GM18951 (cell line): Measurements from ENCODE around the gene COL9A3.

ENCODE experiments used
- POLR2A ChIP-seq: IDR thresholded peaks from 4 replicates; pipeline ENCODE4 v1.6.1; 2011; ENCODE audit warnings: mild to moderate bottlenecking; ENCODE audit not compliant: insufficient read length, insufficient read depth; ENCODE audit errors: extremely low read depth
- in situ Hi-C: fragments of 300-500 bp; cut with MboI; formaldehyde crosslinking; loops from one replicate; pipeline ENCODE4 v1.12.0; 2022; ENCODE audit warnings: low sequenced_read_pairs, mixed read lengths, inconsistent platforms; ENCODE audit not compliant: unreplicated experiment

COL9A3 gene

DNA sequence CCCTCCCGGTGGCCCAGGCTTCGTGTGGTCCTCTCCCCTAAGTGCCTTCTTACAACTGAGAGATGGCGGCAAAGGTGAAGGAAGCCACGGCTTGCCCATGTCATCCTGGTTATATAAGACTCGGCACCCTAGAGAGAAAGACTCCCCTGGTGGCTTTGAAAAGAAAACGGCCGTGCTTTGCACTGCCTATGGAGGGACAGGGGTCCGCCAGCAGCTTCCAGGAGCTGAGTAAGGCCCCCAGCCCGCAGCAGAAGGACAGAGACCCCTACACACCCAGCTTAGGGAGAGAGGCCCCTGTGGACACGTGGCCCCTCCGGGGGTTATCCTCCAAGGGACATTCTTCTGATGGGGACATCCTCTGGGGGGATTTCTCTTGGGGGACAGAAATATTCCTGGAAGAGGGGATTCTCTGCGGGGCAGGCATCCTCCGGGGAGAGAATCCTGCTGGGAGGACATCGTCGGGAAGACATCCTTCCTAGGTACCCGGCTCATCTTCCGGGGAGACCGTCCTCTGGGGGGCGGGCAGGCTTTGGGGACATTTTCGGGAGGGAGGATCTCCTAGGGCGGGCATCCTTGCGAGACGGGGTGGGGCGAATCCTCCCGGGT lies 12.7 kb upstream of the COL9A3 start:
- TF ChIP-seq POLR2A = no peak
- in situ Hi-C loops = no loop called here

DNA sequence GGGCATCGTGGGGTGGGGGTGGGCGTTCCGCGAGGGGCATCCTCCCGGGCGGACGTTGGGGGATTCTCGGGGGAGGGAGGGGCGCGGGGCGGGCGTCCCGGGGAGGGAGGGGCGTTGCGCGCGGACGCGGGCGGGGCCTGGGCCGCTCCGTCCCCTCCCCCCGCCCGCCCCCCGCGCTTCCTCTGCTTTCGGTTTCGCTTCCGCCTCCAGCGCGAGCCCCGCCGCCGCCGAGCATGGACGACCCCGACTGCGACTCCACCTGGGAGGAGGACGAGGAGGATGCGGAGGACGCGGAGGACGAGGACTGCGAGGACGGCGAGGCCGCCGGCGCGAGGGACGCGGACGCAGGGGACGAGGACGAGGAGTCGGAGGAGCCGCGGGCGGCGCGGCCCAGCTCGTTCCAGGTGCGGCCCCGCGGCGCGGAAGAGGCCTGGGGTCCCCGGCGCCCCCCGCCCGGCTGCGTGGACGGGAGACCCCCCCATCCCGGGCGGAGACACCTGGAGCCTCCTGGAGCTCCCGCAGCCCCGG lies 12.2 kb upstream of the COL9A3 start, which contains the start of gene OGFR:
OGFR (plus strand) TSS at position 209 of the 528 bp plus-strand sequence; CDS start at position 234, 25 bp downstream.
- TF ChIP-seq POLR2A = peak; percentile 84
- in situ Hi-C loops = no loop called here

DNA sequence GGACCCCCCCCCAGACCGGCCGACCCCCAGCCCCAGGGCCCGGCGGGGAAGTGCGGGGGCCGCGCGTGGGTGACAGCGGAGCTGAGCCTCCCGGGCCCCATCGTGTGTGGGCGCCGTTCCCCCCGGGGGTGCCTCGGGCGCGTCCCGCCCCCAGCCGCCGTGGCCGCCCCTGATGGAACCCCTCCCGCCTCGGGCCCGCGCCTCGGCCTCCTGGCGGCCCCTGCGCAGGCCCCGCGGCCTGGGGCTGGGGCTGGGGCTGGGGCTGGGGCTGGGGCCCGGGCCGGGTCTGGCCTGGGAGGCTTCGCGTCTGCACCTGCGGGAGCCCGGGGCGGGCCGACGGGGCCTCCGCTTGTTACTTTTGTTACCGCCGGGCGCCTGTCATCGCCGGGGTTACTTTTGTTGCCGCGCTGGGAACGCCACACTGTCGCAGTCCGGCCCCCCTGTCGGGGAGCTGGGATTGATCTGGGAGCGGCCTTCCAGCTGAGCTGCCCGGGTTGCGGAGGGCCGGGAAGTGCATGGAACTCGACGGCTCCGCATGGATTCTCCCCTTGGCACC lies 11.6 kb upstream of the COL9A3 start:
- in situ Hi-C loops = no loop called here
- no peak for TF ChIP-seq POLR2A

DNA sequence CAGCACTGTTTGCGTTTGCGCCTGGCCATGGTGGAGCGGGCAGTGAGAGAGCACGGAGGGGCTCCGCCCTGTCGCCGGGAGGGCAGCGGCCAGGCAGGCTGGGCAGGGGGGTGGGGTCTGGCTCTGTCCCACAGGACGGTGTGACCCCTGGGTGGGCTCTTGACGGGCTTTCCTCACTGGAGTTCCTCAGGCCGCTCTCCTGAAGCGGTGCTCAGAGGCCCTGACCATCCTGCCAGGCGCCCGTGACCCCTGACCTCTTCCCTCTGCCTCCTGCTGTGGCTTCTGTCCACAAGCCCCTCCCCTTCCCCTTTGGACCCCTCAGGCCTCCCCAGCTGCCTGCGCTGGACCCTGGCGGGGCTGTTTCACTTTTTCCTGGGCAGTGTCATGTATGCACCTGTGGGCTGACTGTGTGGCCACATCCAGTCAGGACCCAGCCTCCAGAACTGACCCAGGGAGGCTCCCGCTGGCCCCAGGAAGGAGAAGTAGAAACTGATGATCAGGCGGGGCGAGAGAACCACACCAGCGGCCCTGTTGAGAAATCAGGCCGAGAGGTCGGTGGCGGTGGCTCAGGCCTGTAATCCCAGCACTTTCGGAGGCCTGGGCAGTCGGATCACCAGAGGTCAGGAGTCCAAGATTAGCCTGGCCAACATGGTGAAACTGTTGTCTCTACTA lies 11.0 kb upstream of the COL9A3 start:
- no peak for TF ChIP-seq POLR2A
- in situ Hi-C loops = no loop called here

DNA sequence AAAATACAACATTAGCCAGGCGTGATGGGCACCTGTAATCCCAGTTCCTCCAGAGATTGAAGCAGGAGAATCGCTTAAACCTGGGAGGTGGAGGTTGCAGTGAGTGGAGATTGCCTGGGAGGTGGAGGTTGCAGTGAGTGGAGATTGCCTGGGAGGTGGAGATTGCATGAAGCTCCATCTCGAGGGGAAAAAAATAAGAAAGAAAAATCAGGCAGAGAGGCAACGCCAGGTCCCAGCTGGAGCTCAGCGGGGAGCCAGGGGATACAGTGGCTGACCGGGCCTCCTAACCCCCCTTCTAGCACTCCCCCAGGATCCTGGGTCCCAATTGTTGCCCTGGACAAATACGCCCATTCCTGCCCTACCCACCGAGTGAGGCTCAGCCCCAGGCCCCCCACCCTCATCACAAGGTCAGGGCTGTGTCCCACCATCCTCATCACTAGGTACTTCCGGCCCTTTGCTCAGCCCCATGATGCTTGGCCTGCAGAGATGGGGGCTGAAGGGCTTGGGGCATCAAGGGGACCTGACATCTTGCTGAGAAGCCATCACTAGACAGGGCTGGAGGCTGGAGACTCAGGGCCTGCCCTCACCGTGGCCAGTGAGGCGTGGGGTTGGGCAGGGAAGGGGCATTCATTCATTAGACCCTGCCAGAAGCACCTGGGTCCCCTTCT lies 10.3 kb upstream of the COL9A3 start:
- no peak for TF ChIP-seq POLR2A
- in situ Hi-C loops = no loop called here

DNA sequence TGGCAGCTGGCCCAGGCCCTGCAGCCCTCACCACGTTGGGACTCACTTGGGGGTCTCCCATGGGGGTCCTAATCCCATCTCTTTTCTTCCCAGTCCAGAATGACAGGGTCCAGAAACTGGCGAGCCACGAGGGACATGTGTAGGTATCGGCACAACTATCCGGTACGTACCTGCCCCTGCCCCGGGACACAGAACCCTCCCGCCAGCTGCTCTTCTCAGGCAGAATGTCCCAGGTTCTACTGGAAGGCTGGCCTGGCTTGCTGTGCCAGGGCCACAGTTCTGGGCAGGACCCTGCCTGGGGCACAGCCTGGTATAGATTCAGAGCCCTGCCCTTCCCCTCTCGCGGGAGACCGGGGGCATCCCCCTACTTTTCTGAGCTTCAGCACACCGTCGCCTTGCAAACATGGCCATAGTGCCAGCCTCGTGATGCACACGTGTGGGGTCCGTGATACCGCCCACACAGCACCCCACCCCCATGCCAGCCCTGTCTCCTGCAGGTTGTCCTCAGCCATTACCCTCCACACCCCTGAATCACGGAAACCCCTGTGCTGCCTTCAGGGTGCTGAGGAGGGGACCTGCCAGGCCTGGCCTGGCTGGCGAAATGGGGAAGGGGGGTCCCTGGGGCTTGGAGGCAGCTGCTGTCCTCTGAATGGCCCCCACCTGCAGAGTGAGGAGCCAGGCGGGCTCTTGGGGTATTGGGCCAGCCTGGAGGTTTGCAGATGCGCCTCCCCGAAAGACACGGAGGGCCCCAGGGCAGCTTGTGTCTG lies 9.2 kb upstream of the COL9A3 start:
- no peak for TF ChIP-seq POLR2A
- in situ Hi-C loops = no loop called here

DNA sequence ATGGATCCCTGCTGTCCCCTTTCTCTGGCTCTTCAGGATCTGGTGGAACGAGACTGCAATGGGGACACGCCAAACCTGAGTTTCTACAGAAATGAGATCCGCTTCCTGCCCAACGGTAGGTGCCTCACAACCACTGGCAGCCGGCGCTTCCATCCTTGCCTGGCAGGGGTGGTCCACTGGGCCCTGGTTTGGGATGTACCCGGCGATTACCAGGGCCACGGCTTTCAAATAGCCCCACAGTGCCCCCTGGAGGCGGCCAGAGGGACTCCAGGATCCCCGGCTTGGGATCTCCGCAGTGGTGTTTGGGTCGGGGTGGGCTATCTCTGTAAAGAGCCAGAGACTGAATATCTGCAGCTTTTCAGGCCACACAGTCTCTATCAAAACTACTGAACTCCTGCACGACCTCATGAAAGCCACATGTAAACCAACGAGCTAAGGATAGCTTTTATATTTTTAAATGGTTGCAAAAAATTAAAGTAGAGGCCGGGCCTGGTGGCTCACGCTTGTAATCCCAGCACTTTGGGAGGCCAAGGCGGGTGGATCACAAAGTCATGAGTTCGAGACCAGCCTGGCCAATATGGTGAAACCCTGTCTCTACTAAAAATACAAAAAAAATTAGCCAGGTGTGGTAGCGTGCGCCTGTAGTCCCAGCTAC lies 8.5 kb upstream of the COL9A3 start:
- in situ Hi-C loops = no loop called here
- TF ChIP-seq POLR2A = no peak

DNA sequence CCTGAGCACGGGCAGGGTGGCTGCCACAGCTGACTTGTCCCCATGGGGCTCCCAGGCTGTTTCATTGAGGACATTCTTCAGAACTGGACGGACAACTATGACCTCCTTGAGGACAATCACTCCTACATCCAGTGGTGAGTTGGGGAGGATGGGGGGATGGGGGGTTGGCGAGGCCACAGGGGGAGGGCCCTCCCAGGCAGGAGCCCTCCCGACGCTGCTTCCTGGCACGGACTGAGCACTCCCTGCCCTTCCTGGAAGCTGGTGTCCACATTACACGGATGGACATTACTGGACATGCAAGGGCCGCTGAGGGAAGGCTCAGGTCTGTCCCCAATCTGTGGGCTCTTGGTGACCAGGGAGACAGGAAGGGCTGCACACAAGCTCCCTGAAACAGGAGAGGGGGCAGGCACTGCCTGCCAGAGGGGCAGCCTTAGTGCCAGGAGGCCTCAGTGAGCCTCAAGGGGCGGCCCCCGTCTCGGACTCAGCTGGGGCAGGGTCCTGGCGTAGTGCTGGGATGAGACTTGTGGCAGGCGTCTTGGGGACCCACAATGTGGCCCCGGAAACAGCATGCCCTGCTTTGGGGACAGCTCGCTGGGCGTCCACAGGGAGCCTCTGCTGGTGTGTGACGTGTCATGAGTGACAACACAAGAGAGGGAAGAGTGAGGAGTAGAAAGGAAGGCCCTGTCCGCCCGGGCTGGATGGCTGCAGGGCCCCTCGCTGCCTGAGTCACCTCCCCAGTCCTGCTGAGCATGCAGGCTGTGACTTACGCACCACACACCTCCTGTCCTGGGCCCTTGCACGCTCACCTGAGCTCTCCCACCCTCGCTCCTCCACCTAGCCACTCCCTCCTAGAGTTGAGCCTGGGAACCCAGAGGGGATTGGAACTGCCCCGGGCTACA lies 7.1 kb upstream of the COL9A3 start:
- in situ Hi-C loops = no loop called here
- no peak for TF ChIP-seq POLR2A

DNA sequence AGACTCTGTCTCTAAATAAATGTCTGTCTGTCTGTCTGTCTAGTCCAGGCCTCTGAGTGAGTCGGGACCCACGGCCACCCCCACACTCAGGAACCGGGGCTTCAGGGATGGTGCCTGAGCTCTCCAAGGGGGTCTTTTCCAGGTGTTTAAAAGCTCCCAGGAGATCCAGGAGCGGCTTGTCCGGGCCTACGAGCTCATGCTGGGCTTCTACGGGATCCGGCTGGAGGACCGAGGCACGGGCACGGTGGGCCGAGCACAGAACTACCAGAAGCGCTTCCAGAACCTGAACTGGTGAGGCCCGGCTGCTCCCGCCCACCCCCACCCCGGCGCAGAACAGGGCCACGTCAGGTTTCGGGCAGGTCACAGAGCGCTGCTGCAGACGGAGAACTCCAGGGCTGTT lies 5.5 kb upstream of the COL9A3 start:
- in situ Hi-C loops = no loop called here
- TF ChIP-seq POLR2A = no peak

DNA sequence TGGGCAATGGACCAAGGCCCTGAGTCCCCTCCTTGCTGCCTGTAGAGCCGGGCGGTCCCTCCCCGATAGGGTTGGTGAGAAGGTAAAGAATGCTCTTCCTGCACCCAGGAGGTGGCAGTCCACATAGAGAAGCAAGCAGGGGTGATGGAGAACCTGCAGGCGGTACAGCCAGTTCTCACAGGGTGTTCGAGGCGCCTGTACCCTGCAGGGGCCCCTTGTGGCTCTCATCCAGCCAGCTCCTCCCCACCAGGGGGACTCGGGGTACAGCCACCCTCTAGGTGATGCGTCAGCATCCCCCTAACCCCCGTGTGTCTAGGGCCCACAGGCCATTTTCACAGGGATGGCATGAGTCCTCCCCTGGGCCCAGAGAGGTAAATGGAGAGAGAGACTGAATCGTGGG lies 5.1 kb upstream of the COL9A3 start:
- in situ Hi-C loops = no loop called here
- TF ChIP-seq POLR2A = no peak

DNA sequence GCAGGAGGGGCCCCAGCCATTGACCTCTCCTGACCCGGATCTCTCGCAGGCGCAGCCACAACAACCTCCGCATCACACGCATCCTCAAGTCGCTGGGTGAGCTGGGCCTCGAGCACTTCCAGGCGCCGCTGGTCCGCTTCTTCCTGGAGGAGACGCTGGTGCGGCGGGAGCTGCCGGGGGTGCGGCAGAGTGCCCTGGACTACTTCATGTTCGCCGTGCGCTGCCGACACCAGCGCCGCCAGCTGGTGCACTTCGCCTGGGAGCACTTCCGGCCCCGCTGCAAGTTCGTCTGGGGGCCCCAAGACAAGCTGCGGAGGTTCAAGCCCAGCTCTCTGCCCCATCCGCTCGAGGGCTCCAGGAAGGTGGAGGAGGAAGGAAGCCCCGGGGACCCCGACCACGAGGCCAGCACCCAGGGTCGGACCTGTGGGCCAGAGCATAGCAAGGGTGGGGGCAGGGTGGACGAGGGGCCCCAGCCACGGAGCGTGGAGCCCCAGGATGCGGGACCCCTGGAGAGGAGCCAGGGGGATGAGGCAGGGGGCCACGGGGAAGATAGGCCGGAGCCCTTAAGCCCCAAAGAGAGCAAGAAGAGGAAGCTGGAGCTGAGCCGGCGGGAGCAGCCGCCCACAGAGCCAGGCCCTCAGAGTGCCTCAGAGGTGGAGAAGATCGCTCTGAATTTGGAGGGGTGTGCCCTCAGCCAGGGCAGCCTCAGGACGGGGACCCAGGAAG lies 4.5 kb upstream of the COL9A3 start:
- no peak for TF ChIP-seq POLR2A
- in situ Hi-C loops = no loop called here
